Mesodermal cell (in vitro differentiated cells): ENCODE measurements around the gene PTOV1.

Experiments
- H3K27ac ChIP-seq: 2 replicates; pipeline ENCODE4 v1.7.0; 2013; ENCODE audit warnings: mild to moderate bottlenecking, low read depth, low read length, moderate library complexity; ENCODE audit not compliant: severe bottlenecking
- H3K36me3 ChIP-seq: 2 replicates; pipeline ENCODE4 v1.7.1; 2013; ENCODE audit warnings: mild to moderate bottlenecking, low read length, moderate library complexity; ENCODE audit not compliant: control insufficient read depth, insufficient read depth
- H3K4me1 ChIP-seq: one replicate; pipeline ENCODE4 v1.7.1; 2013; ENCODE audit warnings: mild to moderate bottlenecking, low read length; ENCODE audit not compliant: insufficient read depth, control insufficient read depth, poor library complexity, severe bottlenecking
- H3K4me3 ChIP-seq: 2 replicates; pipeline ENCODE4 v1.7.0; 2013; ENCODE audit warnings: low read length, control low read depth, mild to moderate bottlenecking; ENCODE audit not compliant: insufficient read depth, poor library complexity, severe bottlenecking; ENCODE audit errors: extremely low read depth
- H3K9me3 ChIP-seq: 2 replicates; pipeline ENCODE4 v1.7.1; 2013; ENCODE audit warnings: mild to moderate bottlenecking, low read length, moderate library complexity; ENCODE audit not compliant: control insufficient read depth
- WGBS, 2 experiments: methylation state at CpG; one replicate each; pipeline ENCODE4 v1.1.5; 2013; ENCODE audit warnings: missing lambda C conversion rate in 2 of 2; ENCODE audit not compliant: insufficient coverage in 2 of 2; 5-methylcytosine and 5-hydroxymethylcytosine counted together

The PTOV1 gene

DNA sequence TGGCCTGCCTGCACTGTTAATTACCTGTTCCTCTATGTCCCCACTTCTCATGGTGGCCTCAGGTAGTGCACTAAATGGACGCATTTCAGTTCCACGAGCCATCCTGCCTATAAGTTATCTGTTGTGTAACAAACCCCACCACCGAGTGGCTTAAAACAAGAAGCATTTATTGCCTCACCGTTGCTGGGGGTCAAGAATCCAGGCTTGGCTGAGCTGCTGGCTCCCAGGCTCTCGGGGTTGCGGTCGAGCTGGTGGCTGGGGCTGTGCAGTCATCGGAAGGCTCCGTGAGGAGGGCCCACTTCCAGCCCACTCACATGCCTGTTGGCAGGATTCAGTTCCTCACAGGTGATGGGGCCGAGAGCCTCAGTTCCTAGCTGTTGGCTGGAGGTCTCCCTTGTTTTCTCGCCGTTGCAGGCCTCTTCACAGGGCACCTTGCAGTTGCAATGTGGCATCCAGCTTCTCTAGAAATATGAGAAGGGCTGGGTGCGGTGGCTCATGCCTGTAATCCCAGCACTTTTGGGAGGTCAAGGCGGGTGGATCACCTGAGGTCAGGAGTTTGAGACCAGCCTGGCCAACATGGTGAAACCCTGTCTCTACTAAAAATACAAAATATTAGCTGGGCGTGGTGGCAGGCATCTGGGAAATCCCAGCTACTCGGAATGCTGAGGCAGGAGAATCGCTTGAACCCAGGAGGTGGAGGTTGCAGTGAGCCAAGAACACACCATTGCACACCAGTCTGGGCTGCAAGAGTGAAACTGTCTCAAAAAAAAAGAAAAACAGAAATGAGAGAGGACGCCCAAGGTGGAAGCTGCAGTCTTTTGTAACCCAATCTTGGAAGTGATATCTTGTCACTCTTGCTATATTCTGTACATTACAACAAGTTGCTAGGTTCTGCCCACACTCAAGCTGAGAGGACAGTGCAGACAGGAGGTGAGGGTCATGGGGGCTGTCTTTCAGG is 6.5 kb upstream of the PTOV1 start:
- Histone ChIP-seq H3K4me3 (no peak overlapping the region), H3K9me3 (peaks cover 9% of the 10 kb centered on the region), H3K4me1 (no peaks in the 10 kb centered on the region), H3K27ac (no peak overlapping the region), H3K36me3 (peaks cover 48% of the 10 kb centered on the region)
- WGBS, 2 experiments: 94 to 97% methylated on average over 15 to 16 of the region's 18 CpGs

DNA sequence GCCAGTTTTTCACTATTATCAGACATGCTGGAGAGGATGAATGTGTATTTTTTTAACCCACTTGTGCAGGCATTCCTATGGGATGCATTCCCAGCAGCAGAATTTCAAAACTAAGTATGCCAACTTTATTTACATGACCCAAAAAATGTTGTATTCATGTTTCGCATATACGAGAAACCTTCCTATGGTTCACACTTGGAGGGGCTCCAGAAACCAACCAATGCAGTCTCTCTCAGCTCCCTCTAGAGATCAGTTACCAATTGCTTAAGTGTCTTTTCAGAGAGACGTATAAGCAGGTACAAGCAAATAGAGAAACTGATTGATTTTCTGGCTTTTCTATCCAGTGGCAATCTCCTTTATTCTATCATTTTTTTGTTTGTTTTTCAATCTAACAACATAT is 5.5 kb upstream of the PTOV1 start:
- Histone ChIP-seq H3K36me3 (peaks cover 47% of the 10 kb centered on the region), H3K4me1 (no peaks in the 10 kb centered on the region), H3K9me3 (peaks cover 9% of the 10 kb centered on the region), H3K27ac (no peak overlapping the region), H3K4me3 (no peak overlapping the region)
- WGBS, 2 experiments: 100% methylated on average over 2 of the region's 3 CpGs

DNA sequence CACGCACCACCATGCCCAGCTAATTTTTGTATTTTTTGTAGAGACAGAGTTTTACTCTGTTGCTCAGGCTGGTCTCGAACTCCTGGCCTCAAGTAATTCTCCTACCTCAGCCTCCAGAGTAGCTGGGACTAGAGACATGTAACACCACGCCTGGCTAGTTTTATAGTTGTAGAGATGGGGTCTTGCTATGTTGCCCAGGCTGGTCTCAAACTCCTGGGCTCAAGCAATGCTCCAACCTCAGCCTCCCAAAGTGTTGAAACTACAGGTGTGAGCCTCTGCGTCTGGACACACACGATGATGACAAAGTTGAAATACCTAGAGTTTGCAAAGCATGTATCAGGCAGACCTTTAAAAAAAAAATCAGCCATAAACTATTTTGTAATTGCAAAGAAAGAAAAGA is 4.6 kb upstream of the PTOV1 start:
- WGBS, 2 experiments: 47 to 86% methylated on average over 1 to 2 of the region's 5 CpGs
- H3K4me1 ChIP-seq: no peaks in the 10 kb centered on the region
- peaks cover 37% of the 10 kb centered on the region for H3K36me3 ChIP-seq
- H3K4me3 ChIP-seq: no peak overlapping the region
- H3K9me3 ChIP-seq: peaks cover 9% of the 10 kb centered on the region
- no peak overlapping the region for H3K27ac ChIP-seq

DNA sequence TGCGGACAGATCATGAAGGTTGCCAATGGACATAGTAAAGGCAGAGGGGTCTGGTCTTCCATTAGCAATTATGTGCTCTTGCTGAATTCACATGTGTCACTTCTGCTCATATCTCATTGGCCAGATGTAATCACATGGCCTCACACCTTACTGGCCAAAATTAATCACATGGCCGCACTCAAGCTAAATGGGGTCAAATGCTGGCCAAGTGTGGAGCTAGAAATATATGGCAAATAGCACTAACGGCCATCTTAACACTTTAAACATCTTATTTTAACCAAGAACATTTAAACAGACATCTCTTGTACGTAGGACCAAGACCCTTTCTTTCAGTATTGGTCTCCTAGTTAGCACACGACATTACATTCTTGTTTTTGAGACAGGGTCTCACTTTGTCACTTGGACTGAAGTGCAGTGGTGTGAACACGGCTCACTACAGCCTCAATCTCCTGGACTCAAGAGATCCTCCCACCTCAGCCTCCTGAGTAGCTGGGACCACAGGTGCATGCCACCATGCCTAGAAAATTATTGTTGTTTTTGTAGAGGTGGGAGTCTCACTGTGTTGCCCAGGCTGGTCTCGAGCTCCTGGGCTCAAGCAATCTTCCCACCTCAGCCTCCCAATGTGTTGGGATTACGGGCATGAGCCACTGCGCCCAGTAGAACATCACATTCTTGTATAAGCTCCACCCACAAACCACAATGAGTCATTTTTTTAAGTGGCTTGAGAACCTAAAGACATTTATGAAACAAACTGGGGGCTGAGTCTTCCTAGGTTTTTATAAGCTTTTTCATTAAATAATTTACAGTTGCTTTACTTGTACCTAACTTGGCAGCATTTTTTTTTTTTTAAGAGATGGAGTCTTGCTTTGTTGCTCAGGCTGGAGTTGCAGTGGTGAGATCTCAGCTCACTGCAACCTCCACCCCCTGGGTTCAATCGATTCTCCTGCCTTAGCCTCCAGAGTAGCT is 2.9 kb upstream of the PTOV1 start:
- H3K27ac ChIP-seq: no peak overlapping the region
- peaks cover 8% of the 10 kb centered on the region for H3K4me1 ChIP-seq
- H3K4me3 ChIP-seq: no peak overlapping the region
- peaks cover 9% of the 10 kb centered on the region for H3K9me3 ChIP-seq
- H3K36me3 ChIP-seq: peaks cover 32% of the 10 kb centered on the region
- WGBS, 2 experiments: 97 to 100% methylated on average over 5 to 8 of the region's 10 CpGs

DNA sequence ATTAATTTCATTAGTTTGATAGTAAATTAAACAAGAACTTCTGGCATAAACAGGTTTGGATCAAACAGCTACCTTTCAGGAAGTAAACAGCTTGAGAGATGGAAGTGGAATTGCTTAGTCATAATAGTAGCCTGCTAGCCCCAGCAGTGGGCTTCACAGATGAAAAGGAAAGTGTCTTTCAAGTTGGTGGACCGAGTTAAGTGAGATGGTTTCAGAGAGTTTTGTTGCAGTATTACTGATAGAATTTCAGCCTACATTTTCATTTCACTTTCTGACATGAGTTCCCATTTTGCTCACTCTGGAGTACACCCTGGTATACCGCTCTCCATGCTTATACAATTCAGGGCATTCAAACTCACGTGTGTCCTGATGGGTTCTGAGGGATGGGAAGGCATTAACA is 2.0 kb upstream of the PTOV1 start:
- Histone ChIP-seq H3K4me3 (no peak overlapping the region), H3K9me3 (peaks cover 9% of the 10 kb centered on the region), H3K4me1 (peaks cover 13% of the 10 kb centered on the region), H3K36me3 (peaks cover 30% of the 10 kb centered on the region), H3K27ac (no peak overlapping the region)
- WGBS, 2 experiments: 80 to 100% methylated on average over 1 of the region's 3 CpGs

DNA sequence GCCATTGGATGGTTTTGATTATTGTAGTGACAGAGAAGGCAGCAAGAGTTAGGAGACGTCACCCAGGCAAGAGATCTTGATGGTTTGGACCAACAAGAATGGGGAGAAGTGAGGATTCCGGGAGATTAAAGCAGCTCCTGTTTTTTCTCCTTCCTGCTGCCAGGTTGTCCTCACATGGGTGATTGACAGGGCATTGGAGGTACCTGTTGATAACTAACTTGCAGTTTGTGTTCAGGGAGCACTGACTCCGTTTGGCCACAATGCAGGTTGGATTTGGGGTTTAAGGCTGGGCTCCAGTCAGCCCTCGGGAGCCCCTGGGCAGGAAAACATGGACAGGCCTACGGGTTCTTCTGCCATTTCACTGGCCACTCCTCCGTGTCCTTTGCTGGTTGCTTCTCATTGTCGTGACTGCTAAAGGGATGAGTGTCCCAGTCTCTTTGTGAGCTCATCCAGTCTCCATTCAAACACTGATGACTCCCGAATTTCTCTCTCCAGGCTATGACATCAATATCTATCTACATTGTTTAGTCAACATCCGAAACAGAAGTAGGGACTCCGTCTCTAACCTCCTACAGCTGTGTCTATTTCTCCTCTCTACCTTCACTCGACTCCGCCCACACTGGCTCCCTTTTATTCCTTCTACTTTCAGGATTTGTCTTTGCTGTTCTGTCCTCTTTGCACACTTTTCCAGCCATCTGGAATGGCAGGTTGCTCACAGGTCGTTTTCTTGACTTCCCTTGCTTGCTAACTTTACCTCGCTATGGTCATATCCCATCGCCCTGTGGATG is 1.3 kb upstream of the PTOV1 start:
- H3K27ac ChIP-seq: no peak overlapping the region
- peaks cover 9% of the 10 kb centered on the region for H3K9me3 ChIP-seq
- peaks cover 37% of the 10 kb centered on the region for H3K36me3 ChIP-seq
- WGBS, 2 experiments: 91 to 93% methylated on average over 15 of the region's 15 CpGs
- H3K4me3 ChIP-seq: peak overlapping the region; percentile 76
- H3K4me1 ChIP-seq: peaks cover 13% of the 10 kb centered on the region

DNA sequence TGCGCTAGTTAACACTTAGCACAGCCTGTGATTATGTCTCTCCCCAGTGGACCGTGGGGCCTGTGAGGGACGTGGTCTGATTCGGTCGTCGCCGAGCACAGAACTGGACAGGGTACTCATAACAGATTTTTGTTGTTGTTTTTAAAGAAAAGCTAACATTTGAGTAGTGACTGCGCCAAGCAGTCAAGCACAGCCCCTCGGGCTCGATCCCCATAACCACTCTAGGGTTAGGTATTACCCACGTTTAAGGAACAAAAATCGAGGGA is 805 bp upstream of the PTOV1 start:
- Histone ChIP-seq H3K27ac (peak overlapping the region; percentile 100), H3K4me1 (peaks cover 13% of the 10 kb centered on the region), H3K36me3 (peaks cover 41% of the 10 kb centered on the region), H3K4me3 (peak overlapping the region; percentile 76), H3K9me3 (peaks cover 9% of the 10 kb centered on the region)
- WGBS, 2 experiments: 74 to 93% methylated on average over 3 to 7 of the region's 12 CpGs

DNA sequence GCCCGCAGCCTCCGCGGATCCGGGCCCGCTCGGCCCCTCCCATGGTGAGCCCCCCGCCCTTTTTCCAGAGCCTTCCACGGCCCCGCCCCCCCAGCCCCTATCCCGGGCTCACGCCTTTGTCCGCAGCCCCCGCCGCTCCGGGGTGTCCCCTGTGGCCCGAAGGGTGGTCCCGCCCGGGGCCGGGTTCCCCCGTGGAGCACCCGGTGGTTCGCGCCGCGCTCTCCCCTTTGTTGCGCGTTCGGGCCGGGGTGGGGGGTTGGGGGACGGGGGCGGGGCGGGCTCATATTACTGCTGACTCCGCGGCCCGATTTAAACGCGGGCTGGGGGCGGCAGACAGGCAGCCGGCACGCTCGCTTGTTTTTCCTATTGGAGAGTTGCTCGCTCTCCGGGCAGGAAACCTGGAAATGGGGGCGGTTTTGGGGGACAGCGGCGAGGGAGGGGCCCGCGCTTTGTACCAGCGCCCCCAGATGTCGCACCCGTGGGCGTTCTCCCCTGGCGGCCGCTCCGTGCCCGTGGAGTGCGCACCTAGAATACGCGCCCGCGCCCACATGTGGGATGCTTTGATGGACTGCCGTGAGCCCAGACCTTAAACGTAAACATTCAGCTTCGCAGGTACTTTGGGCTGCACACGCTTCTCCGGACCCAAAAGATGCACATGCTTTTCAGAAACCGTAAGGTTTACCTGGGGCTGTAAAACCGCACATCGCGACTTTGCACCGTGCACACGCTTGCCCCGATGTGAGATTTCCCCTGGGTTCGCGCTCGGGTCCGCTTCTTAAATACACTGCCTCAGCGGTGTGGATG is 699 bp downstream of the PTOV1 start:
- peak overlapping the region; percentile 100 for H3K27ac ChIP-seq
- H3K4me1 ChIP-seq: peaks cover 13% of the 10 kb centered on the region
- peaks cover 56% of the 10 kb centered on the region for H3K36me3 ChIP-seq
- H3K9me3 ChIP-seq: peaks cover 9% of the 10 kb centered on the region
- 2 to 4% methylated on average over 43 to 51 of the region's 78 CpGs for WGBS, 2 experiments
- H3K4me3 ChIP-seq: peak overlapping the region; percentile 76

DNA sequence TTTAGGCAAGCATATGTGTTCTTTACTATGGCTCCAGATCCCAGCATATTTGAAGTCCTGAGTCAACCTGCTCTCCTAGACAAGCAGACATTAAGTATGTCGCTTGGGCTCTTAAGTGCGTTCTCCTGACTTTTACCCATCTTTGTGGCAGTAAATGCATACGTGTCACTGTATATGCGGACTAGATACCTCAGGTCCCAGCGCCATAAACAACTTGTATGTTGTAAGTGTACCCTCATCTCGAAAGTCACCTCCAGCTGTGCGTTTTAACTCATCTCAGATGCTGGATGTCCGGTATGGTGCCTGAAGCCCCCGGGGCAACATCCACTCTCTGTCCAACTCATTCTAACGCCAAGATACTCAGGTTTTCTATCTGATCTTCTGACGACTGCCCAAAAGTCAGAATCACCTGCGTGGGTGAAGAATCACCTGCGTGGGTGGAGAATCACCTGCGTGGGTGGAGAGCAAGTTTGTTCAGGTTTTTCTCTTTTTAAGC is 1.7 kb downstream of the PTOV1 start:
- Histone ChIP-seq H3K36me3 (peaks cover 65% of the 10 kb centered on the region), H3K9me3 (peaks cover 9% of the 10 kb centered on the region), H3K4me3 (peak overlapping the region; percentile 76), H3K27ac (no peak overlapping the region), H3K4me1 (peaks cover 13% of the 10 kb centered on the region)
- 94 to 95% methylated on average over 10 of the region's 14 CpGs for WGBS, 2 experiments
